A172 (cell line): ENCODE measurements around the gene PSD2. TPM values are rescaled to one million over a fixed set of nuclear protein-coding genes. Genes with fewer than 3 reads are reported as not detected.
A peak's percentile ranks its signal among the peaks of the same experiment; 100 is the strongest.

Source experiments
- DNase-seq: peaks from one replicate; pipeline ENCODE4 v3.0.0-alpha.2; 2015; ENCODE audit warnings: low spot score
- total RNA-seq: library from RNA; depleted of rRNA; stranded (reverse); fragments of >200 nt; shearing (Covaris generic); gene quantifications from 2 replicates; pipeline ENCODE4 v1.2.3, GENCODE V29; 2014

Gene PSD2
- total RNA-seq, 1 experiment from 2014 or later = 0.03 TPM

- no peak for DNase-seq
Measured at GRCh38 chr5:139763280-139763929, 32.2 kb upstream of the PSD2 start.

- DNase-seq = no peak
Measured at GRCh38 chr5:139763930-139764791, 31.4 kb upstream of the PSD2 start.

- DNase-seq = no peak
Measured at GRCh38 chr5:139764886-139765408, 30.7 kb upstream of the PSD2 start.

DNA sequence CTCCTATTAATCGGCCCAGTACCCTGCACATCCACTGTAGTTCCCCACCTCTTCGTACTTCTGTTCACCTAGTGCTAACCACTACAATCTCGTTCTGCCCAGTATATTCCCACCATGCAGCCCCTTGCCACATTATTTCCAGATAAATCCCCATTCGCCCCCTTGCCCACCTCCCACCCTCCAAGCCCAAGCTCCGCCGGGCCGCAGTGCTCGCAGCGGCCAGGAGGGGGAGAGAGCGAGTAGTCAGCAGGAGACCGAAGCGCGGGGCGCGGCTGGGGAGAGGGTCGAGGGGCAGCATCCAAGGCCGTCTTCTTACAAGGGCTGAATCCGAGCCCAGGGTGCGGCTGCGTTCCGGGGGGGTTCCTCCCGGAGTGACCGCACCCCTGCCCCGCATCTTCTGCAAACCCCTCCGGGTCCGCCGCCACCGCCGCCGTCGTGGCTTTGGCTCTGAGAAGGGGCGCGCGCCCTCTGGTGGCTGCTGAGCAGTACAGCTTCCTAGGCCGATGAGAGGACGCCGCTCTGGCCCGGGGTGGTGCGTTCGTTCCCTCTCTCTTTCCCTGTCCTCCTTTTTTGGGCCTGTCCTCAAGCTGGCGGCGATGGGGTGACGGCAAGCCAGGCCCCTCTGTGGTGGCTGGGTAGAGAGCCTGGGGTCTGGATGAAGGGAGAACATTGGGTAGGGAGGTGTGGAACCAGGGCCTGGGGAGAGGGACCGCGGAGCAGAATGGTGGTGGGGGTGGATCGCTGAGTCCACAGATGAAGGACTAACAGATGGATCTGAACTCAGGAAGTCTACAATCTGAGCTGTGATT lies 30.0 kb upstream of the PSD2 start:
- peak; percentile 60 for DNase-seq

DNA sequence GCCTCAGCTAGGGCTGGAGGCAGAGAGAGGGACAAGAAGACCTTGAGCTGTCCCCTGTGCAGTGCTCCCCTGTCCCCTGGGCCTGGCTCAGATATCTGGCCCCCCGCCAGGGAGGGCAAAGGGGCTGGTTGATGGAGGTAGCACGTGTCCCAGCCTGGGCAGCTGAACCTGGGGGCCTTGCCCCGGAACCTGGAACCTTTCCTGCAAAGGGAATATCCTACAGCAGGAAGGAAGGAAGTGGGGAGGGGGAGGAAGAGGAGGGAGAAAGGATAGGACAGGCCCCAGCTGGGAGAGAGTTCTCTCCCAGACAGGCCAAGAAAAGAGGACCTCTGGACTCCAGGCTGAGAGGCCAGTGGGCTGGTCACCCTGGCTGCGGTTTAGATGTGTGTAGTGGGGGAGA lies 27.6 kb upstream of the PSD2 start:
- DNase-seq = no peak

- no peak for DNase-seq
Measured at GRCh38 chr5:139768807-139769465, 26.7 kb upstream of the PSD2 start.

- no peak for DNase-seq
Measured at GRCh38 chr5:139769477-139769876, 26.1 kb upstream of the PSD2 start.

DNA sequence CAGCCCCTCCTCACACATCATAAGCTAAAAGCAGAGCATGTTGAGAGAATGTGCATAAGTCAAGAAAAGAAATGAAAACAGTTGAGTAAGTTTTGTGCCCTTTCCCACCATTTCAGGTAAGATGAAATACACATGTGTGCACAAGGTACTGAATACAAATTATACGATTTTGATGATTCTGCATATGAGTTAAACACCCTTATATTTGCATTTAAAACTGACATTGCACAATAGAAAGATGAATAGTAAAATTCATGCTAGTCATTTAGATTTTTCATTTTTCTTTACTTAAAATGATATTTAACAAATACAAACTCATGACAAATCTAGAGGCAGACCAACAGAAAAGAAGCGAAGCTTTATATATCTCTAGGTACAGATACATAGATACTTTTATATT lies 24.9 kb upstream of the PSD2 start:
- DNase-seq = no peak

DNA sequence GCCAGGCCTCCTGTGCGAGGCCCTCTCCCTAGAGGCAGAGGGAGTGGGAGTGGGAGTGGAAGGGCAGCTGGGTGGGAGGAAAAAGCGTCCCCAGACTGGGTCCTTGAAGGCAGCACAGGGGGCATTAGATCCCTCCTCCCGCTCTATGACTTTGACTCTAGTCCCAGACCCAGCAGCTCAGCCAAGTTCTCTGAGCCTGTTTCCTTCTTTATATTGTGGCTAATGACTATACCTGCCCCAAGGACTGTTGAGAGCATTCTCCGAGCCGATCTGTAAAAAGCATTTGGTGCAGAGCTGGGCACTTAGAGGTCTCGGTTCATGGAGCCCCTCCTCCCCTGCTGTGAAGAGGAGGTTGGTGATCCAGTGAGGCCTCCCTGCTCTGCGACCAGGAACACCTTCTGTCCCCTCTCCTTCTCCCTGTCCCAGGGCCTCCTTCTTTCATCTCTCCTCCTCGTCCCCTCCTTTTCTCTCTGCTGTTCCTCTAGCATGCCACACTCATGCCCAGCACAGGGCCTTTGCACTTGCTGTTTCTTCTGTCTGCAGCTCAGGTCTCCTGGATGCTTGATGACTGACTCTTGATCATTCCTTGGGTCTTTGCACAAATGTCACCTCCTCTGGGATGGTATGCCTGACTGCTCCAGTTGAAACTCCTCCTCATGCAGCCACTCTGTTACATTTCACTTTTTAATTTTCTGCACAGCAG lies 23.4 kb upstream of the PSD2 start:
- DNase-seq = no peak

- no peak for DNase-seq
Measured at GRCh38 chr5:139772927-139773690, 22.5 kb upstream of the PSD2 start.

DNA sequence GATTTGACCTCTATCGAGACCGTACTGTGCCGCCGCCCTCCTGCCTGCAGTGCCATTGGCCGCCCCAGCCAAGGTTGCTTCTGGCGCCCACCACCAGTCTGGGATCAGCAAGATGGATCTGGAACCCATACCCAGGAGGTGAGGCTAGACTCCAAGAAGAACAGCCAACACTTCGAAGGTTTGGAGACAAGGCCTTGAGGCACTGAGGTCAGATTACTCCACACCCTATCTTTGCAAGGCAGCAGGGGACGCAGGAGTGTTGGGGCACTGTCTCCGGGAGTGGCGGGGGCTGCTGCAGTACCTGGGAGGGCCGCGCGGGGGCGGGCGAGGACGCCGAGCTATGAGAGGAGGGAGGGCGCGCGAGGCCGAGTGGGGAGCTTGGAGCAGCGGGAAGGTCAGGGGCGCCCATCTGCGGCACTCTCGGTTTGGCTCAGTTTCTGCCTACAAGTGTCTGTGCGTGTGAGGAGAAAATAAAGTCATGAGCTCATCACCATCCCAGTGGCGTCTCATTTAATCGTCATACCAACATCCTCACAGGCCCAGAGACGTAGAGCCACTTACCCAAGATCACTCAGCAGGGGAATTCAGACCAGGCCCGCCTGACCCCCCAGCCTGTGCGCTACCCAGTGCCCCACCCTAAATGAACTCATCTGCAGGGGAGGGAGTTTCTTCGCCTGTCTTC lies 20.5 kb upstream of the PSD2 start:
- DNase-seq = no peak

DNA sequence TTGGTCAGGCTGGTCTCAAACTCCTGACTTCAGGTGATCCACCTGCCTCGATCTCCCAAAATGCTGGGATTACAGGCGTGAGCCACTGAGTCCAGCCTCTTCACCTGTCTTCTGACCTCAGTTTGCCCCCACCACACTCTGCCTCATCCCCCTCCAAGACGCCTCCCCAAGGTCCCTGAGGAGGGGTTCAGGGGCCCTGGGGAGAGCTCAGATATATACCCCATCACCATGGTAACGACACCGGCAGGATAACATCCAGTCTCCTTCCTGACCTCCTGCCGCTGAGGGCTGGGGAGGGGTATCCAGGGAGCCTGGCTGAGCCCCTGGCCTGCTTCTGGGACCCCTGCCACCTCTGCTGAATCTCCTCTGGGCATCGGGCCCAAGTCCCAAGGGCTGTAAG lies 19.7 kb upstream of the PSD2 start:
- DNase-seq = no peak

GRCh38 chr5:139776861-139777260 lies 18.7 kb upstream of the PSD2 start:
- no peak for DNase-seq

GRCh38 chr5:139783436-139783965 lies 12.1 kb upstream of the PSD2 start:
- DNase-seq = no peak

DNA sequence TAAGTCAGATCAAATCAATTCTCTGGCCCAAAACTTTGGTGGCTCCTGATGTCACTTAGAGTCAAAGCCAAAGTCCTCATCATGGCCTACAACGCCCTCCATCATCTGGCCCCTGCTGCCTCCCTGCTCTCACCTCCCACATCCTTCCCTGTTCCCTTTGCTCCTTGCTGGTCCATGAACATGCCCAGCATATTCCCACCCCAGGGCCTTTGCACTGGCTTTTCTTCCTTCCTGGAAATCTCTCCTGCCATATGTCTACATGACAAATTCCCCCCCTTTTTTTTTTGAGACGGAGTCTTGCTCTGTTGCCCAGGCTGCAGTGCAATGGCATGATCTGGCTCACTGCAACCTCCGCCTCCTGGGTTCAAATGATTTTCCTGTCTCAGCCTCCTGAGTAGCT lies 11.1 kb upstream of the PSD2 start:
- no peak for DNase-seq

- no peak for DNase-seq
Measured at GRCh38 chr5:139787257-139787567, 8.4 kb upstream of the PSD2 start.

DNA sequence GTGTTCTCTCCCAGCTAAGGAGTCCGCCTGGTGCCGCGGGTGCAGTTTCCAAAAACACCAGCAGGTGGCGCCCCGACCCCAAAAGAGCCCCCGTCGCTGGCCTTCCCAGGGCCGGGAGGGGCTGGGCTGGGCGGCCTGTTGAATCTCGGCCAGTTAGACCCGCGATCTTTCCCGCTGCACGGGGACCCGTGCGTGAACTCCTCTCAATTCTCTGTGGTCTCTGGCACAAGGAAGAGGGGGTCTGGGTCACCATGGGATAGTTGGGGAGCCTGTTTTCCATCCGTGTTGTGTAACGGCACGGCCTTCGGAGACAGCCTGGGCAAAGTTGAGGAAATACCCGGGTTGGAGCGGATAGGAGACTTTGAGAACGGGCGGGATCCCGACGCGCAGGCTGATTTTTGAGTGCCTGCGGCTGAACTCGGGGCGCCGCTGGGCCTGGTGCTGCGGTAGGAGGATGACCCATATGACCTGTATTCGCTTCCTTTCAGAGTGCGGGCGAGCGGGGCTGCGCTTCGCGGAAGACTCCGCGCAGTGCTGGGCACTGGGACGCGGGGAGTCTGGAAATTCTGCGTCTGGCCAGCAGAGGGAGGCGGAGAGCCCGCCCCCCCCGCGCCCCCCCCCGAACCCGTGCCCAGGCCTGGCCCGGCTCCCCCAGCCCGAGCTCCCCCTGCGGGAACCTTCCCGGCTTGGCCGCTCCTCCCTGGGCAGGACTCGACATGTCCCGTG lies 7.9 kb upstream of the PSD2 start:
- DNase-seq = peak; percentile 71

DNA sequence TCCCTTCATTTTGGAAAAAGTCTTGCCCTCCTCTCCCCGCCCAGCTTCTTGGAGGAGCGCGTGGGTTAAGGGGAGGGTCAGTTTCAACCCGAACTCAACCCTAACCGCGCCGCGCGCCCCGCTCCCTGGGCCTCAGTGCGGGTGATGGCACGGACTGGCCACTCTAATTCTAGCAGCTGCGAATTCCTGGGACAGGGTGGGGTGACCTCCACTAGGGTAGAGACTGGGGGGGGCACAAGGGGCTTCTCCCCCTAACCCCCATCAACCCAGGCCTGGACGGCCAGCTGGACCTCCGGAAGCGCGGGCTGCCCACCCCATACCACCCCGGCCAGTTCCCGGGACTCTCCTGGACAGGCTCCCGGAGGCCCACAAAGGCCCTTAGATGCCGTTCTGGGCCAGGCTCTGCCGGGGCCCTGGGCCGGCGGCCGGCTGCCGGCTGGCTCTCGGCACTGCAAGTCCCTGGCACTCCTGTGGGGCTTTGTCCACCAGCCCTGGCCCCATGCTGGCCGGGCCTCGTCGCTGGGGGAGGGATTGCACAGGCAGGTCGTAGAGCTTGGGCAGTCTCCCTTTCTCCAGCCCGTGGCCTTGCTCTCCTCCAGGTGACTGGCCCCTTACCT lies 7.2 kb upstream of the PSD2 start:
- no peak for DNase-seq
